Muscle layer of duodenum (tissue), 2 donors: ENCODE data around the gene MEGF6.

ENCODE experiments used
- H3K27ac ChIP-seq: one replicate; pipeline ENCODE4 v1.7.0; 2013; ENCODE audit warnings: mild to moderate bottlenecking, low read length
- H3K27me3 ChIP-seq: one replicate; pipeline ENCODE4 v1.7.0; 2013; ENCODE audit warnings: low read depth, mild to moderate bottlenecking, control low read depth, low read length
- H3K36me3 ChIP-seq, 2 donors: one replicate each; pipeline ENCODE4 v1.7.0; 2013; ENCODE audit warnings: low read length in 2 of 2, control low read depth in 1 of 2, mild to moderate bottlenecking in 1 of 2; ENCODE audit not compliant: insufficient read depth in 2 of 2, control insufficient read depth in 1 of 2
- H3K4me1 ChIP-seq, 2 donors: one replicate each; pipeline ENCODE4 v1.7.0; 2013; ENCODE audit warnings: low read length in 2 of 2, mild to moderate bottlenecking in 2 of 2, control low read depth in 1 of 2, moderate library complexity in 1 of 2; ENCODE audit not compliant: insufficient read depth in 2 of 2, control insufficient read depth in 1 of 2
- H3K4me3 ChIP-seq, 2 donors: one replicate each; pipeline ENCODE4 v1.7.0; 2013; ENCODE audit warnings: low read length in 2 of 2, low read depth in 1 of 2, mild to moderate bottlenecking in 1 of 2
- H3K9me3 ChIP-seq, 2 donors: one replicate each; pipeline ENCODE4 v1.7.0; 2013; ENCODE audit warnings: low read length in 2 of 2, control low read depth in 1 of 2, mild to moderate bottlenecking in 1 of 2; ENCODE audit not compliant: control insufficient read depth in 1 of 2
- donor health status: healthy.

The MEGF6 gene

GRCh38 chr1:3506943-3507342 lies 104.4 kb downstream of the MEGF6 start:
- no peak overlapping the region for H3K27ac ChIP-seq
- H3K9me3 ChIP-seq: no peaks in the 10 kb centered on the region
- no peak overlapping the region for H3K4me3 ChIP-seq
- H3K27me3 ChIP-seq: no peaks in the 10 kb centered on the region
- H3K4me1 ChIP-seq: no peaks in the 10 kb centered on the region
- H3K36me3 ChIP-seq: no peaks in the 10 kb centered on the region

DNA sequence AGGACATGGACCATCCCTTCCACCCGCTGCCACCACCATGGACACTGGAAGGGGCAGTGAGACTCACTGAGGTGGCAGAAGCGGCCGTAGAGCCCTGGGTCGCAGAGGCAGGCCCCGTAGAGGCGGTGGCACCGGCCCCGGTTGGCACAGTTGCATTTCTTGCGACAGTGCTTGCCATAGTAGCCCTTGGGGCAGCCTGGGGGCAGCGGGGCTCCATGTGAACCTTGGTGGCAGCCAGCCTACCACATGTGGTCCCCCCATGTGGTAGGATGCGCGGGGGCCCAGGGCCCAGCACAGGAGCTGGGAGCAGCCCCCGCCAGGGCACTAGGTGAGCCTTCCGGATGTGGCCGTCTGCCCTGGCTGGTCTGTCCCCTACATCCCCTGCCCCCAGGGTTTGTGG lies 105.3 kb downstream of the MEGF6 start:
- Histone ChIP-seq H3K27ac (no peak overlapping the region), H3K4me1 (no peaks in the 10 kb centered on the region), H3K27me3 (no peaks in the 10 kb centered on the region), H3K4me3 (no peak overlapping the region), H3K9me3 (no peaks in the 10 kb centered on the region), H3K36me3 (no peaks in the 10 kb centered on the region)

GRCh38 chr1:3505161-3505560 lies 106.1 kb downstream of the MEGF6 start:
- H3K27ac ChIP-seq: no peak overlapping the region
- H3K4me3 ChIP-seq: no peak overlapping the region
- H3K4me1 ChIP-seq: no peaks in the 10 kb centered on the region
- H3K27me3 ChIP-seq: no peaks in the 10 kb centered on the region
- H3K9me3 ChIP-seq: no peaks in the 10 kb centered on the region
- no peaks in the 10 kb centered on the region for H3K36me3 ChIP-seq

GRCh38 chr1:3504822-3505153 lies 106.5 kb downstream of the MEGF6 start:
- Histone ChIP-seq H3K4me3 (no peak overlapping the region), H3K27me3 (no peaks in the 10 kb centered on the region), H3K9me3 (no peaks in the 10 kb centered on the region), H3K27ac (no peak overlapping the region), H3K36me3 (no peaks in the 10 kb centered on the region), H3K4me1 (no peaks in the 10 kb centered on the region)

DNA sequence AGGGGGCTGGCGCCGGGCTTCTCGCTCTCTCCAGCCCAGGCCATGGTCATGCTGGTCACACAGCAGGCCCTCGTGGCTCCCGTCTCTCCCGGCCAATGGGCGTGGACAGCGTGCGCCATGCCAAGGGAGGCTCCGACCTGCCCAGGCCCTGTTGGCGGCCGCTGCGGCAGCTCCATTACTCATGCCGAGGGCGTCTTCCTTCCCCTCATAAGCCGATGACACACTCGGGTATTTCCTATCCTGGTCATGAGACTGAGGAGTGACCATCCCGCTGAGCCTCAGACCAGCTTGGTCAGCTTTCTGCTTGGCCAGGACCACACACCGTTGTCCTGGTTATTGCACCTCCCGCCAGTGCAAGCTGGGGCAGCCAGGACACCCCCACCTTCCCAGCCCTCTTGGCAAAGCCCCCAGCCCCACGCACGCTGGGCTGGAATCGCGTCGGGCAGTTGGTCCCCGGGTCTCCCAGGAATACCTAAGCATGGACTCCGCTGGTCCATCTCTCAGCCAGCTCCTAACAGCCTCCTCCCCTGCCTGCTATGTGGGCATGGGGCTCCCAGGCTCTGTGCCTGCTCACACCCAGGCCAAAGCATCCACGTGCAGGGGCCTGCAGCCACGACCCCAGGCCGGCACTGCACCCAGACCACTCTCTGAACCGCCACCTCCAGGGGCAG lies 107.0 kb downstream of the MEGF6 start:
- Histone ChIP-seq H3K36me3 (no peaks in the 10 kb centered on the region), H3K27me3 (no peaks in the 10 kb centered on the region), H3K9me3 (no peaks in the 10 kb centered on the region), H3K4me1 (no peaks in the 10 kb centered on the region), H3K27ac (no peak overlapping the region), H3K4me3 (no peak overlapping the region)

DNA sequence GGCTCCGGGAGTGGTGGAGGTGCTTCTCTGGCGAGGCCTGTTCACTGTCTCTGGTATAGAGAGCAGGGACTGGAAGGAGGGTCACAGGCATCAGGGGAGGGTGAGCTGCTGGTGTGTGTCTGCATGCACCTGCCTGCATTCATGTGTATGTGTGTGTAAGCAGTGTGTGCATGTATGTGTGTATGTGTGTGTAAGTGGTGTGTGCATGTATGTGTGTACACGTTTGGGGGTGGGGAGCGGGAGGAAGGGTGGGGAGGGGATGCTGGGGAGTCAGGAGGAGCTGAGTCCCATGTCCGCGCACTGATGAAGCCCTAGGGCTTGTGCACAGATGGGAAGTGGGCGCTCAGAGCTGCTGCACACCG lies 107.8 kb downstream of the MEGF6 start:
- Histone ChIP-seq H3K36me3 (no peaks in the 10 kb centered on the region), H3K27me3 (no peaks in the 10 kb centered on the region), H3K27ac (no peak overlapping the region), H3K4me3 (no peak overlapping the region), H3K9me3 (no peaks in the 10 kb centered on the region), H3K4me1 (no peaks in the 10 kb centered on the region)

DNA sequence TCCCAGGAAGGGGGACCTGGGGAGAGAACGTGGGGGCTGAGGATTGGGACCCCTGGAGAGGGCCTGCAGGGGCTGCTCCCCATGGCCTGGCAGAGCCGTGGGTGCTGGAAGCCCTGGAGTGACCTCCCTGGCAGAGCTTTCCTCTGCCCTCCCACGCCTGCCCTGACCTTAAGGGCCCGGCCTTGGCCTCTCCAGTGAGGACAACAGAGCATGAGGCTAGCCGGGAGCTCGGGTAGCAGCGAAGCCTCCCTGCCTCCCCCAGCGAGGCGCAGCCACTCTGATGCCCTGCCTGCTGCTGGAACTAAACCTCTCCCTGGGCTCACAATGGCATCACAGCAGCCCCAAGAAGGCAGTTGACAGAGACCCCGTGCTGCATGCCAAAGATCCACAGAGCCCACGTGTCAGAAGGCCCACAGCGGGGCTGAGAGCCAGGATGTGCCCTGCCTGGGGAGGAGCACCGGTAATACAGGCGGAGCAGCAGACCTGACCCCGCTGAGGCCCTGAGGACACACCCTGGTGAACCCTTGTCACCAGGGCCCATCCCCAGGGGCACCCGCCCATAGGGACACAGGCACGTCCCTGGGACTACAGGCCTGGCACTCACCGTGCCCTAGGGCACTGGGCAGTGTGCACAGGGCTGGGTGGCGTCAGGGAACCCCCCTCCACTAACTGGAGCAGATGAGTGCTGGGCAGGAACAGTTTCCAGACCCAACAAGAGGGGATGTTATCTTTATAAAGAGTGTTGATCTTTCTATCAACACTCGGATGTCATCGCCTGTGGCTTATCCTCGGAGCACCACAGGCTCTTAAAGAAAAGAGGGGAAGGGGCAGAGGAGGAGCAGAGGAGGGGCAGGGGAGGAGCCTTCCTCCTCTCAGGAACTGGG lies 108.4 kb downstream of the MEGF6 start:
- no peaks in the 10 kb centered on the region for H3K27me3 ChIP-seq
- no peak overlapping the region for H3K4me3 ChIP-seq
- H3K27ac ChIP-seq: no peak overlapping the region
- H3K4me1 ChIP-seq: no peaks in the 10 kb centered on the region
- H3K9me3 ChIP-seq: no peaks in the 10 kb centered on the region
- H3K36me3 ChIP-seq: no peaks in the 10 kb centered on the region

DNA sequence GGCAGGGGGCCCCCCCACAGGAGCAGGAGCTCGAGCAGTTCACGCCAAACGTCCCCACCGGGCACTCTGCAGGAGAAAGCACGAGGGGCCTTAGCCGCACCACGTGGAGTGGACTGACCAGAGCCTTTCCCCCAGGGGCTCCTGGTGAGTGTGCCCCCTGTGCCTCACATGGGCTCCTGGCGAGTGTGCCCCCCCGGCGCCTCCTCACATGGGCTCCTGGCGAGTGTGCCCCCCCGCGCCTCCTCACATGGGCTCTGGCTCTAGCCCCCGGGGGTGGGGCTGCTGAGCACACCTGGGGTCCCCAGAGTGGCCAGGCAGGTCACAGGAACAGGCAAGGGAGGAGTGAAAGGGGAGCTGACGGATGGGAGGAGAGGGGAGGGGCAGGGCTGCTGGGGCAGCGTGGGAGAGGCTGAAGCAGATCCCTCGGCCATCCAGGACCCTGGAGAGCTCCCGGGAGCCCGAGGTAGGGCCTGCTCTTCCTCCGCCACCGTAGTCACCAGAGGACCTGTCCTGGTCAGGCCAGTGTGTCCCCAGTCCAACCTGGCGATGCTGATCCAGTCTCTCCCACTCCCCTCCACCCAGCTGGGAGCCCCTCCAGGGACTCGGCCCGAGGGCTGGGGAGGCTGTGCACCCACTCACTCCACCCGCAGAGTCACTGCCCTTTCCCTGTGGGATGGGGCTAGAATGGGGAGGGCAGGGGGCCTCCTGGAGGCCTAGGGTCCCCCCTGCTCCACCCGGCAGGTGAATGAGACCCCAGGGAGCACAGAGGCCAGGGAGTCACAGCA lies 109.3 kb downstream of the MEGF6 start:
- H3K27me3 ChIP-seq: no peaks in the 10 kb centered on the region
- H3K27ac ChIP-seq: no peak overlapping the region
- no peaks in the 10 kb centered on the region for H3K4me1 ChIP-seq
- H3K36me3 ChIP-seq: no peaks in the 10 kb centered on the region
- no peak overlapping the region for H3K4me3 ChIP-seq
- no peaks in the 10 kb centered on the region for H3K9me3 ChIP-seq

DNA sequence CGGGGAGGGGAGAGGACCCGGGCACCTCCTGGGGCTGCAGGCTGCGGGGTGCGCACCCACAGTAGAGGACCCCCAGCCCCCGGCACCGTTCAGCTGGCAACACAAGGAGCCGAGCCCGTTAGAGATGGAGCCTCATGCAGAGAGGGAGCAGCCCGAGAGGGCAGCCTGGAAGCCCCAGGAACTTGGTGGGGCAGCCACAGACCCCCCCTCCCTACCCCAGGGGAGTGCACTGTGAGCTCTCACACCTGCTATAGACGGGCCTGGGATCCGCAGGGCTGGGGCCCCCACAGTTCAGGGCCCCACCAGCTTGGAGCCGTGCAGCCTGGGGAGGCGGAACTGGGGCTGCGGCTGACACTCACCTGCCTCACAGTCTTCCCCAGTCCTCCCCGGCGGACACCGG lies 109.9 kb downstream of the MEGF6 start:
- no peak overlapping the region for H3K27ac ChIP-seq
- no peaks in the 10 kb centered on the region for H3K4me1 ChIP-seq
- H3K36me3 ChIP-seq: no peaks in the 10 kb centered on the region
- no peak overlapping the region for H3K4me3 ChIP-seq
- no peaks in the 10 kb centered on the region for H3K9me3 ChIP-seq
- H3K27me3 ChIP-seq: no peaks in the 10 kb centered on the region

- H3K27me3 ChIP-seq: no peaks in the 10 kb centered on the region
- H3K4me1 ChIP-seq: no peaks in the 10 kb centered on the region
- H3K9me3 ChIP-seq: no peaks in the 10 kb centered on the region
- H3K27ac ChIP-seq: no peak overlapping the region
- no peaks in the 10 kb centered on the region for H3K36me3 ChIP-seq
- no peak overlapping the region for H3K4me3 ChIP-seq
These were observed 111.0 kb downstream of the MEGF6 start for GRCh38 chr1:3500265-3500835.

GRCh38 chr1:3499611-3500010 lies 111.7 kb downstream of the MEGF6 start:
- no peaks in the 10 kb centered on the region for H3K36me3 ChIP-seq
- H3K4me1 ChIP-seq: no peaks in the 10 kb centered on the region
- no peak overlapping the region for H3K27ac ChIP-seq
- no peaks in the 10 kb centered on the region for H3K27me3 ChIP-seq
- no peak overlapping the region for H3K4me3 ChIP-seq
- H3K9me3 ChIP-seq: no peaks in the 10 kb centered on the region
